HL-60/S4 (cell line): ENCODE results near the gene POLD3.

Experiments
- in situ Hi-C: fragments of 300-500 bp; cut with MboI; formaldehyde crosslinking; loops from 2 replicates; pipeline ENCODE4 v1.14.3; 2022; ENCODE audit warnings: low sequenced_read_pairs

The POLD3 gene

GRCh38 chr11:74684661-74685060 lies 92.3 kb downstream of the POLD3 start:
- in situ Hi-C loops = no loop called here

- in situ Hi-C loops = no loop called here
Observed at GRCh38 chr11:74685338-74685737, 93.0 kb downstream of the POLD3 start.

- in situ Hi-C loops = no loop called here
Observed at GRCh38 chr11:74685905-74686304, 93.5 kb downstream of the POLD3 start.

GRCh38 chr11:74686792-74687191 lies 94.4 kb downstream of the POLD3 start:
- in situ Hi-C loops = no loop called here

GRCh38 chr11:74687237-74688023 lies 95.0 kb downstream of the POLD3 start:
- in situ Hi-C loops = no loop called here

GRCh38 chr11:74689666-74690065 lies 97.3 kb downstream of the POLD3 start:
- in situ Hi-C loops = no loop called here

GRCh38 chr11:74691755-74692154 lies 99.4 kb downstream of the POLD3 start:
- in situ Hi-C loops = no loop called here
